SK-N-SH (cell line): ENCODE measurements around the gene IQSEC1. TPM values are rescaled to one million over a fixed set of nuclear protein-coding genes. Genes with fewer than 3 reads are reported as not detected.

ENCODE experiments used
- CTCF ChIA-PET: fragments of 300-600, 350-600 bp; formaldehyde crosslinking; extraction: SDS; loops from one replicate; lab custom pipeline; 2021; lab: Yijun Ruan, JAX
- POLR2A ChIA-PET: fragments of 350-600 bp; sonication (Branson Sonifier 250); formaldehyde crosslinking; extraction: SDS; loops from one replicate; lab custom pipeline; 2020; ENCODE audit warnings: antibody characterized with exemption, inconsistent platforms; lab: Yijun Ruan, JAX
- DNase-seq: peaks from one replicate; pipeline ENCODE4 v3.0.0; 2012
- H2AFZ ChIP-seq: fragments of 200-600 bp; sonication (generic); 2 replicates; pipeline ENCODE4 v1.8.1; 2016; ENCODE audit warnings: antibody characterized with exemption, mild to moderate bottlenecking, low read depth
- H3F3A ChIP-seq: fragments of 200-600 bp; sonication (generic); replicated peaks from 2 replicates; pipeline ENCODE3; 2016; ENCODE audit warnings: antibody characterized with exemption, mild to moderate bottlenecking; ENCODE audit not compliant: insufficient read depth
- H3K27ac ChIP-seq, 2 experiments: fragments of 200-500 bp in 1 of 2; fragments of 200-600 bp in 1 of 2; sonication (Bioruptor generic) in 1 of 2; sonication (generic), shearing (Covaris generic) in 1 of 2; 2 replicates each; pipeline versions ENCODE4 v1.5.1 to v1.6.1; 2014 to 2016; ENCODE audit warnings: low read depth in 2 of 2, inconsistent platforms in 1 of 2, low read length in 1 of 2, mild to moderate bottlenecking in 1 of 2, mixed read lengths in 1 of 2
- H3K27me3 ChIP-seq: fragments of 200-600 bp; sonication (generic), shearing (Covaris generic); 2 replicates; pipeline ENCODE4 v1.6.1; 2016; ENCODE audit warnings: mixed run types; ENCODE audit not compliant: insufficient read depth
- H3K36me3 ChIP-seq, 2 experiments: fragments of 200-500 bp in 1 of 2; fragments of 200-600 bp in 1 of 2; sonication (Bioruptor generic) in 1 of 2; sonication (generic) in 1 of 2; replicated peaks in 1 of 2; 2 replicates each; pipeline versions ENCODE3 to v1.5.1; 2014 to 2016; ENCODE audit warnings: low read length in 1 of 2, mild to moderate bottlenecking in 1 of 2; ENCODE audit not compliant: insufficient read depth in 2 of 2, control insufficient read depth in 1 of 2
- H3K4me1 ChIP-seq, 2 experiments: fragments of 200-500 bp in 1 of 2; fragments of 200-600 bp in 1 of 2; sonication (Bioruptor generic) in 1 of 2; sonication (generic), shearing (Covaris generic) in 1 of 2; 2 replicates each; pipeline versions ENCODE4 v1.5.1 to v1.6.1; 2014 to 2016; ENCODE audit warnings: low read depth in 1 of 2, low read length in 1 of 2, mixed run types in 1 of 2; ENCODE audit not compliant: insufficient read depth in 2 of 2, control insufficient read depth in 1 of 2
- H3K4me2 ChIP-seq: fragments of 200-600 bp; sonication (generic), shearing (Covaris generic); 2 replicates; pipeline ENCODE4 v1.6.1; 2017; ENCODE audit warnings: mixed run types
- H3K4me3 ChIP-seq, 2 experiments: fragments of 200-500 bp in 1 of 2; fragments of 200-600 bp in 1 of 2; sonication (Bioruptor generic) in 1 of 2; sonication (generic), shearing (Covaris generic) in 1 of 2; 2 replicates each; pipeline versions ENCODE4 v1.5.1 to v1.8.1; 2014 to 2016; ENCODE audit warnings: low read depth in 2 of 2, inconsistent platforms in 1 of 2, low read length in 1 of 2, mild to moderate bottlenecking in 1 of 2, mixed read lengths in 1 of 2, moderate library complexity in 1 of 2
- H3K79me2 ChIP-seq: fragments of 200-600 bp; sonication (generic); 2 replicates; pipeline ENCODE4 v1.8.1; 2017; ENCODE audit warnings: mild to moderate bottlenecking; ENCODE audit not compliant: insufficient read depth
- H3K9ac ChIP-seq: fragments of 200-600 bp; sonication (generic); 2 replicates; pipeline ENCODE4 v1.6.1; 2017; ENCODE audit warnings: mixed run types
- H3K9me2 ChIP-seq: fragments of 200-600 bp; sonication (generic); 2 replicates; pipeline ENCODE4 v1.6.1; 2017; ENCODE audit warnings: mixed run types
- H3K9me3 ChIP-seq: fragments of 200-600 bp; sonication (generic); 2 replicates; pipeline ENCODE4 v1.6.1; 2017; ENCODE audit warnings: mixed run types, mild to moderate bottlenecking, moderate library complexity
- H4K20me1 ChIP-seq: fragments of 200-600 bp; sonication (generic); 2 replicates; pipeline ENCODE4 v1.6.1; 2017; ENCODE audit warnings: mild to moderate bottlenecking, mixed run types; ENCODE audit not compliant: insufficient read depth
- EP300 ChIP-seq, 2 experiments: IDR thresholded peaks; 2 replicates each; pipeline versions ENCODE4 v1.4.0 to v1.6.1; 2012; ENCODE audit warnings: borderline replicate concordance in 1 of 2, low read depth in 1 of 2, low read length in 1 of 2
- EZH2phosphoT487 ChIP-seq: fragments of 200-600 bp; sonication (generic); IDR thresholded peaks from 2 replicates; pipeline ENCODE4 v1.6.1; 2017; ENCODE audit warnings: low read depth, mixed run types, mild to moderate bottlenecking, antibody characterized with exemption, moderate library complexity, borderline replicate concordance
- FOXJ3 ChIP-seq: sonication (generic); formaldehyde crosslinking; IDR thresholded peaks from 2 replicates; pipeline ENCODE4 v1.5.1; 2020; ENCODE audit warnings: mild to moderate bottlenecking, missing genetic modification reagents
- FOXM1 ChIP-seq: IDR thresholded peaks from 2 replicates; pipeline ENCODE4 v1.4.0; 2012; ENCODE audit warnings: low read depth, mild to moderate bottlenecking
- GABPA ChIP-seq: IDR thresholded peaks from 2 replicates; pipeline ENCODE4 v1.4.0; 2012; ENCODE audit warnings: low read depth, mild to moderate bottlenecking
- JUND ChIP-seq: IDR thresholded peaks from 2 replicates; pipeline ENCODE4 v1.4.0; 2012
- MEF2A ChIP-seq: IDR thresholded peaks from 2 replicates; pipeline ENCODE4 v1.4.0; 2012; ENCODE audit warnings: low read depth, borderline replicate concordance
- MXI1 ChIP-seq: IDR thresholded peaks from 2 replicates; pipeline ENCODE4 v1.6.1; 2012; ENCODE audit warnings: mild to moderate bottlenecking, low read depth, low read length, improper control_type of control experiment
- NRF1 ChIP-seq: IDR thresholded peaks from 2 replicates; pipeline ENCODE4 v1.6.1; 2012; ENCODE audit warnings: low read depth, mild to moderate bottlenecking, low read length
- RCOR1 ChIP-seq: fragments of 150-350 bp; IDR thresholded peaks from 2 replicates; pipeline ENCODE4 v1.6.1; 2017; ENCODE audit warnings: antibody characterized with exemption, low read length
- RFX5 ChIP-seq: IDR thresholded peaks from 2 replicates; pipeline ENCODE4 v1.6.1; 2012; ENCODE audit warnings: mild to moderate bottlenecking, improper control_type of control experiment, low read length
- SMC3 ChIP-seq: IDR thresholded peaks from 2 replicates; pipeline ENCODE4 v1.6.1; 2012; ENCODE audit warnings: low read depth, low read length, improper control_type of control experiment
- TAF1 ChIP-seq: IDR thresholded peaks from 2 replicates; pipeline ENCODE4 v1.6.1; 2012; ENCODE audit warnings: low read depth, mild to moderate bottlenecking, low read length, moderate library complexity, borderline replicate concordance
- TCF12 ChIP-seq: IDR thresholded peaks from 2 replicates; pipeline ENCODE4 v1.4.0; 2012
- TEAD4 ChIP-seq: IDR thresholded peaks from 2 replicates; pipeline ENCODE4 v1.4.0; 2012; ENCODE audit warnings: mild to moderate bottlenecking, borderline replicate concordance; ENCODE audit not compliant: insufficient read depth
- WGBS: methylation state at CpG from one replicate; pipeline ENCODE4 v1.1.6; 2017; ENCODE audit warnings: low lambda C conversion rate; 5-methylcytosine and 5-hydroxymethylcytosine counted together
- polyA plus RNA-seq, 3 experiments: library from polyadenylated mRNA; depleted of rRNA; stranded (reverse); fragments of >200 nt; gene quantifications; 2 replicates each; pipeline ENCODE4 v1.2.3, GENCODE V29; 2012
- TF ChIP-seq, protein P1 (sequence below): fragments of 150-350 bp; IDR thresholded peaks from 2 replicates; pipeline ENCODE4 v1.6.1; 2016; ENCODE audit warnings: mild to moderate bottlenecking, low read depth, low read length
- TF ChIP-seq, protein P2 (sequence below): IDR thresholded peaks from 2 replicates; pipeline ENCODE4 v1.4.0; 2012; ENCODE audit warnings: low read depth, borderline replicate concordance
- TF ChIP-seq, protein P3 (sequence below): IDR thresholded peaks from 2 replicates; pipeline ENCODE4; 2012

Gene IQSEC1
- polyA plus RNA-seq, 1 of the 3 experiments (the other 2 are of a cell fraction), result 6.2 TPM

DNA sequence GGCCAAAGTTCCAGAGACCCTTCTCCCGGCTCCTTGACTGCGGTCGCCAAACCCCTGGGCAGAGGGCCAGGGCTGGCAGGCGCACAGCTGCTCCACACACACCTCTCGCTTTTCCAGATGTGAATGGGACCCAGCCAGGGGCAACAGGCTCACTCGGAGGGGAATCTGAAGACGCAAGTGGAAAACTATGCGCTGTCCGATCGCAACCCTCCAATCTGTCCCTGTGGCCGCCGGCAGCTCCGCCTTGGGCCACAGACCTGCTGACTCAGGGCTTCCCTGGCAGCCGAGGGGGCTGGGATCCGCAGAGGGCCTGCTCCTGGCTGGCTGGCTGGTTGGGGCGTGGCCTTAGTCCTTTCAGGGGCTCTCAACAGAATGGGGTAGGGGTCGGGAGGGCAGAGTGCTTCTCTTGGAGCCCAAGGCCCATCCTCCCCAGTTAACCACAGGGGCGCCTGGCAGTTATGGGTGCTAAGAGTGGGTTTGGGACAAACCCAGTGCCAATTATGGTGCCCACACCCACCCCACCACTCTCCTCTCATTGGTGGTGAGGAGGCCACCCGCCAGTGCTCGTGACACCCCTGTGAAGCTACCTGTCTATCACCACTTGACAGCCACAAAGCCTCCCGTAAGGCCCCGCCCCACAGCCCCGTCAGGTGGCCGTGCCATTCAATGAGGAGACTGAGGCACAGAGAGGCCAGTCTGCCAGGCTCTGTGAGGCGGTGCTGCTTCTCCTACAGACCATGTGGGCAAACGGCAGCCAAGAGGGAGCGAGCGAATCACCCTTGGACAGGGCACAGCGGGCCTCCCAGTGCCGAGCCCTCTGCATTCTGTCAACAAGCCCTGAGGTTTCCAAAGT lies 53.8 kb downstream of the IQSEC1 start:
- H3F3A ChIP-seq, result no peaks in the 10 kb centered on the region
- no peaks in the 10 kb centered on the region for H3K9me2 ChIP-seq
- peak overlapping the region in 1 of 2 experiments; percentile 94; a peak in 2 of 4 replicates for H3K27ac ChIP-seq
- H3K9me3 ChIP-seq, result no peaks in the 10 kb centered on the region
- TF ChIP-seq EP300 (IDR thresholded peaks at IDR 0.05; ENCODE audit: borderline replicate concordance in 1 of 2, low read depth in 1 of 2, low read length in 1 of 2), result peak in 1 of 2 experiments; percentile 29; a peak in 1 of 4 replicates
- 0 out of 2 replicates have a peak, but pooled peaks have one; percentile 52 for TF ChIP-seq RCOR1
- TF ChIP-seq TEAD4, result no peak
- TF ChIP-seq, all 33 proteins: peak for 2
- 85% methylated on average over 24 of the region's 30 CpGs for WGBS
- CTCF ChIA-PET, result interaction anchor here (0.9 to 2.0 kb wide), 3 partner anchors 25 to 72 kb away, joined by 4 to 10 read pairs (median 5); no protein-coding TSS in a partner anchor
- H3K4me3 ChIP-seq, result no peak overlapping the region
- POLR2A ChIA-PET, result no interaction called here
- H3K27me3 ChIP-seq, result no peaks in the 10 kb centered on the region
- no peak overlapping the region for H3K4me2 ChIP-seq
- H3K4me1 ChIP-seq, result peaks cover 29 to 88% of the 10 kb centered on the region in 2 experiments
- peak; percentile 70 for DNase-seq
- H3K79me2 ChIP-seq, result no peaks in the 10 kb centered on the region
- no peak overlapping the region for H2AFZ ChIP-seq
- no peak overlapping the region for H3K9ac ChIP-seq
- no peaks in the 10 kb centered on the region for H4K20me1 ChIP-seq
- H3K36me3 ChIP-seq, result no peaks in the 10 kb centered on the region

DNA sequence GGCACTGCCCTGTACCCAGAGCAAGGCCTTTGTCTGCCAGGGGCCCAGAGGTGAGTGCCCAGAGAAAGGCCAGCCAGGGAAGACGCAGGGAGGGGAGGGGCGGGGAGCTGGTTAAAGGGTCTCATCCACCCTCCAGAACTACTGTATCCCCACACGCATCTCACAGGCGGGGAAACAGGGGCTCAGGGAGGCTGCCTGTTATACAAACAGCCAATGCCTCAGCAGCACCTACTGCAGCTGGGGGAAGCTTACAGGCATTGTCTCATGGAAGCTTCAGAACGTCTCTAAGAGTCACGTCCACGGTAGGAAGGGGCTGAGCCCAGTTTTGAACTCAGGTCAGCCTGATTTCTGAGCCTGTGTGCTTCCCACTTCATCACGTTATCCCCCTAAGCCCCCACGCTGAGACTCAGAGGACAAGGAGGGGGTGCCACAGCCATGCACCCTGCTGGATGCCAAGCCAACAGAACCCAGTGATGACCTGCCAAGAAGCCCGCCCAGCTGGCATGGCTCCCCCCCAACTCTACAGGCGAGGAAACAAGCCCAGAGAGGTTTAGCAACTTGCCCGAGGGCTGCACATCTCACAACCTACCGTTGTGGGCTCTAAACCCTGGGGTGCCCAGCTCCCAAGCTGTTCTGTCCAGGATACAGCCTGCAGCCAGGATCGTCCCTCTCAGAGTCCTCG lies 54.5 kb downstream of the IQSEC1 start:
- POLR2A ChIA-PET, result interaction anchor here (1.0 kb wide), 2 partner anchors 15 to 70 kb away, joined by 3 read pairs; no protein-coding TSS in a partner anchor
- no peak for DNase-seq
- Histone ChIP-seq H3K36me3 (no peaks in the 10 kb centered on the region), H3K4me3 (no peak overlapping the region), H3K9ac (no peak overlapping the region), H3K9me2 (no peaks in the 10 kb centered on the region), H3K4me1 (peaks cover 29 to 95% of the 10 kb centered on the region in 2 experiments), H3K9me3 (no peaks in the 10 kb centered on the region), H4K20me1 (no peaks in the 10 kb centered on the region), H3K27ac (peak overlapping the region in 1 of 2 experiments; percentile 94; a peak in 2 of 4 replicates), H3K4me2 (peak overlapping the region; percentile 72; the same call in 1 of the 2 replicates), H3F3A (no peaks in the 10 kb centered on the region), H2AFZ (no peak overlapping the region), H3K79me2 (no peaks in the 10 kb centered on the region), H3K27me3 (no peaks in the 10 kb centered on the region)
- CTCF ChIA-PET, result interaction anchor here (0.8 to 2.0 kb wide), 7 partner anchors 21 to 434 kb away, joined by 3 to 10 read pairs (median 4); no protein-coding TSS in a partner anchor
- TF ChIP-seq, protein P1, sequence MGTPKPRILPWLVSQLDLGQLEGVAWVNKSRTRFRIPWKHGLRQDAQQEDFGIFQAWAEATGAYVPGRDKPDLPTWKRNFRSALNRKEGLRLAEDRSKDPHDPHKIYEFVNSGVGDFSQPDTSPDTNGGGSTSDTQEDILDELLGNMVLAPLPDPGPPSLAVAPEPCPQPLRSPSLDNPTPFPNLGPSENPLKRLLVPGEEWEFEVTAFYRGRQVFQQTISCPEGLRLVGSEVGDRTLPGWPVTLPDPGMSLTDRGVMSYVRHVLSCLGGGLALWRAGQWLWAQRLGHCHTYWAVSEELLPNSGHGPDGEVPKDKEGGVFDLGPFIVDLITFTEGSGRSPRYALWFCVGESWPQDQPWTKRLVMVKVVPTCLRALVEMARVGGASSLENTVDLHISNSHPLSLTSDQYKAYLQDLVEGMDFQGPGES, result no peak
- TF ChIP-seq MEF2A (no peak), MXI1 (no peak), JUND (no peak), FOXJ3 (no peak), TAF1 (no peak), SMC3 (no peak), EZH2phosphoT487 (no peak), GABPA (no peak), NRF1 (no peak), FOXM1 (no peak), RFX5 (no peak), EP300 (IDR thresholded peaks at IDR 0.05; ENCODE audit: borderline replicate concordance in 1 of 2, low read depth in 1 of 2, low read length in 1 of 2) (no peak), TCF12 (no peak)
- TF ChIP-seq, protein P2, sequence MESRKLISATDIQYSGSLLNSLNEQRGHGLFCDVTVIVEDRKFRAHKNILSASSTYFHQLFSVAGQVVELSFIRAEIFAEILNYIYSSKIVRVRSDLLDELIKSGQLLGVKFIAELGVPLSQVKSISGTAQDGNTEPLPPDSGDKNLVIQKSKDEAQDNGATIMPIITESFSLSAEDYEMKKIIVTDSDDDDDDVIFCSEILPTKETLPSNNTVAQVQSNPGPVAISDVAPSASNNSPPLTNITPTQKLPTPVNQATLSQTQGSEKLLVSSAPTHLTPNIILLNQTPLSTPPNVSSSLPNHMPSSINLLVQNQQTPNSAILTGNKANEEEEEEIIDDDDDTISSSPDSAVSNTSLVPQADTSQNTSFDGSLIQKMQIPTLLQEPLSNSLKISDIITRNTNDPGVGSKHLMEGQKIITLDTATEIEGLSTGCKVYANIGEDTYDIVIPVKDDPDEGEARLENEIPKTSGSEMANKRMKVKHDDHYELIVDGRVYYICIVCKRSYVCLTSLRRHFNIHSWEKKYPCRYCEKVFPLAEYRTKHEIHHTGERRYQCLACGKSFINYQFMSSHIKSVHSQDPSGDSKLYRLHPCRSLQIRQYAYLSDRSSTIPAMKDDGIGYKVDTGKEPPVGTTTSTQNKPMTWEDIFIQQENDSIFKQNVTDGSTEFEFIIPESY, result no peak
- TF ChIP-seq, protein P3, sequence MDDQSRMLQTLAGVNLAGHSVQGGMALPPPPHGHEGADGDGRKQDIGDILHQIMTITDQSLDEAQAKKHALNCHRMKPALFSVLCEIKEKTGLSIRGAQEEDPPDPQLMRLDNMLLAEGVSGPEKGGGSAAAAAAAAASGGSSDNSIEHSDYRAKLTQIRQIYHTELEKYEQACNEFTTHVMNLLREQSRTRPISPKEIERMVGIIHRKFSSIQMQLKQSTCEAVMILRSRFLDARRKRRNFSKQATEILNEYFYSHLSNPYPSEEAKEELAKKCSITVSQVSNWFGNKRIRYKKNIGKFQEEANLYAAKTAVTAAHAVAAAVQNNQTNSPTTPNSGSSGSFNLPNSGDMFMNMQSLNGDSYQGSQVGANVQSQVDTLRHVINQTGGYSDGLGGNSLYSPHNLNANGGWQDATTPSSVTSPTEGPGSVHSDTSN, result no peak
- 87% methylated on average over 8 of the region's 15 CpGs for WGBS
